Left ventricle myocardium superior (tissue), 1 donor: ENCODE results near the gene CMTM7. TPM values are rescaled to one million over a fixed set of nuclear protein-coding genes. Genes with fewer than 3 reads are reported as not detected.
A peak's percentile ranks its signal among the peaks of the same experiment; 100 is the strongest.
"Not testable (repeated sequence)": the region's sequence is repeated elsewhere in the genome, so short reads cannot be mapped to it uniquely, and the experiment has no call there.

ENCODE experiments used
- ATAC-seq: fragments of 200-7000 bp; cut with Tn5 transposase; one replicate; pipeline ENCODE4 v1.9.1; 2020; ENCODE audit warnings: mild to moderate bottlenecking, moderate library complexity
- DNase-seq: peaks from one replicate; pipeline ENCODE4 v3.0.0-alpha.2; 2020
- intact Hi-C: fragments of 100-400 bp; cut with micrococcal nuclease; formaldehyde crosslinking; loops from one replicate; pipeline ENCODE4 v1.11.0; 2022
- total RNA-seq: library from RNA; stranded (reverse); fragmentation: NEBNext Ultra II Directional; extraction: Animal tissue kit (Norgen Biotek cat#: 25700); gene quantifications from one replicate; pipeline ENCODE4 v1.2.1, GENCODE V29; 2021
- donor health status: DM: no; HTN: yes; CAD: no; lungs with severe emphysema.

CMTM7 gene
- total RNA-seq, 1 donor from 2014 or later, result 4.4 TPM

DNA sequence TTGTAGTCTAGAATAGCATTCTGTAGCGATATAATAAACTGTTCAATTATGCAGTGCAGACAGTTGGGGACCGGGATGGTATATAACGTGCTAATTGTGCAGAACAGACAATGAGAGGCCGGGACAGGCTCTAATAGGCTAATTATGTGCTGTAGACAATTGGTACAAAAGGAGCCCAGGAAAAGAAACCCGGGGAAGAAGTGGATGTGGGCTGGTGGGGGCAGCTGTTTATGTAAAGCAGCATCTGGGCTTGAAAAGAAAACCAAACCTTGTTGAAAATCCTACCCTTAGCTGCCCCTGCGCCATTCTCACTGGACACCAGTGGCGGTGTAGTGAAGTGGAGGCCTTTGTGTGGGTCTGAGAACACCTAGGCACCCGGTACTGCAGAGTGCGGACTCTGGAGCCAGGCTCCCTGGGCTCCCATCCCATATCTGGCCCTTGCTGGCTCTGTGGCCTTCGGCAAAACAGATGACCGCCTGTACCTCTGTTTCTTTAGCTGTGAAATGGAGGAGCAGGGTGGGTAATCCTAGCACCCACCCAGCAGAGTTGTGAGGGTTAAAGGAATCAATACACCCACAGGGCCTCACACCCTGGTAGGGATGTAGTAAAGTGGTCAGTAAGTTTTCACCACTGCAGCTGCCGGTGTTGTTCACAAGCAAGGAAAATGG is 59.5 kb downstream of the CMTM7 start:
- intact Hi-C loops, result no loop called here
- no peak for DNase-seq
- ATAC-seq, result no peak

GRCh38 chr3:32452009-32452408 is 60.4 kb downstream of the CMTM7 start:
- intact Hi-C loops, result no loop called here
- DNase-seq (no peak), ATAC-seq (no peak)

- ATAC-seq, result no peak
- intact Hi-C loops, result no loop called here
- DNase-seq, result no peak
Observed at GRCh38 chr3:32453346-32453745, 61.7 kb downstream of the CMTM7 start.

GRCh38 chr3:32454111-32454510 is 62.5 kb downstream of the CMTM7 start:
- DNase-seq (no peak), ATAC-seq (no peak)
- intact Hi-C loops, result no loop called here

DNA sequence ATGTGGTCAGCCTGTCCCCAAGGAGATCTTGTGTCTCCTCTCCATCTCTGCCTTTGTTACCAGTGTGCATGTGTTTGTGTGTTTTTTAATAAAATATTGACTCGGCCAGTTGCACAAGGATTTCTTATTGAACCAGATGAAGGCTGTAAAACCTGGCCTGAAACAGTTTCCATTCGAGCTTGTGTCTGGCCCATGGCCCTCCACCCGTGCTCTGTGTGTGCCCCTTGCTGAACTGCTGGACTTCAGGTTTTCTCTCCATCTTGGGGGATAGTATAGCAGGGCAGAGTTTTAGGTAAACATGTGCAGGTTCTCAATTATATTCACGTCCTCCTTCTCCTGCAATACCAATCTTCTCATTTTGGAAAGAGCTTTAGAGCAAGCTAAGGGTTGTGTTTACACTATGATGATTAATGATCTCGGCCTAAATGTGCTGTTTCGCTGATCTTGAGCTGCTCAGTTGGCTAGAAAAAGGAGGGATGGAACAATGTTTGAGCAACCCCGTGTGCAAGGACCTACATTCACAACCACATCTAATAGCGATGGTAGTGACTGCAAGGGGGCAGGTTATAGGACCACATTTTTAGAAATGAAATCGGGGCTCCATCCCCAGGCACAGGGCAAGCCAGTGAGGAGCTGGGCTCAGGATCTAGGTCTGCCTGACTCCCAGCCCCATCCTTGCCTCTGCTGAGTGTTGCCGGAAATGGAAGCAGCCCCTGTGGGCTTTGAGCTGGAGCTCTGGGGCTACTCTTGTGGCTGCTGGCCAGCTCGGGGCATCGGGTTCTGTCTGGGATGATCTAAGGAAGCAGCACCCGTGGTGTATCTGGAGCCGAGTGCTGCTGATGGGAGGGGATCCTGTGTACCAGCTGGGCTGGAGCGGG is 63.3 kb downstream of the CMTM7 start:
- intact Hi-C loops, result no loop called here
- ATAC-seq, result no peak
- DNase-seq, result no peak

- no peak for DNase-seq
- ATAC-seq, result no peak
- intact Hi-C loops, result no loop called here
Observed at GRCh38 chr3:32455609-32456428, 64.2 kb downstream of the CMTM7 start.

DNA sequence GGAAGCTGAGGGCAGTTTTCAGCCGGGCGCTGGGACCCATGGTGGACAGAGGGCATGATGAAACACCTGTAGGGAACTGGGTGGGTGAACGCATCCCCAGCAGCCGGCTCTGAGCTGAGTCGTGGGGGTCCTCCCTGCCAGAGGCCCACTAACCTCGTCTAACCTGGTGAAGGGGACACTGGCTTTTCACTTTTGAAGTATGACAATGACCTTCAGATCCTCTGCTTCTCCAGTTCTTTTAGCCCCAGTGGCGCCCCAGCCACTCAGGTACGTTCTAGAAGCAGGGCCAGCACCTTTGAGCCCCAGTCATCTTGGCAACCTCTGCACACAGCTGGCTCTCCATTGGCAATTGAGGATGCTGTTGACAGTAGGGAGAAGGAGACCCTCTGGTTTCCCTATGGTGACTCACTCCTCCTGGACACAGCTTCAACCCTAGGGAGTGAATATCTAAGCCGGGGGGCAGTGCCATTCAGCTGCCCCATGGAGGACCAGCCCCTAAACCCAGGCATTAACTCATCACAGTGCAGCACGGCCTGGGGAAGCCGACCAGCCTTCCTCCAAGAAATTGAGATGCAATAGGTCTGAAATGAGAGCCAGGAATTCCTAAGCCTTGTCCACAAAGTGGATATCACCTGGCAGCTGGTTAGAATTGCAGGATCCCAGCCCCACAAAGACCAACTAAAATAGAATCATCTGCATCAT is 64.9 kb downstream of the CMTM7 start:
- intact Hi-C loops, result no loop called here
- no peak for ATAC-seq

DNA sequence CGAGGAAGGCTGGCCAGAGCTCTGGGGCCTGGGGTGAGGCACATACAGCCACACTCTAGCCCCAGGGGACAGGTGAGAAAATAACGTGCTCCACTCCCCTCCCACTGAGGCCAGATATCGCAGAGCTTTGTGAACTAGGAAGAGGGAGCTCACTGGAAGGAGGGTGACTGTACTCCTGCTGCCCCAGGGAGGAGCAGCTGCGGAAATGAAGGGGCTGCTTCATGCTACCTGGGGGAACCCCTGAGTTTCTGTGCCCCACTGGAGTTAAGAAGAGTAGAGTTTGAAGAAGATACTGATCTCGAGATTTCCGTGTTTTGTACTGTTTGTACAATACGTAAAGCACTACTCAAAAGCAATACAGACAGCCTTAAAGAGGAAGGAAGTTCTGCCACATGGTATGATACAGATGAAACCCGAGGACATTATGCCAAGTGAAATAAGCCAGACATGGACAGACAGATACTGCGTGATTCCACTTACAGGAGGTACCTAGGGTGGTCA is 66.4 kb downstream of the CMTM7 start:
- DNase-seq (no peak), ATAC-seq (peak; percentile 55)
- intact Hi-C loops, result no loop called here

More for the DNA sequence above, 64.9 kb downstream of the CMTM7 start:
- no peak for DNase-seq

DNA sequence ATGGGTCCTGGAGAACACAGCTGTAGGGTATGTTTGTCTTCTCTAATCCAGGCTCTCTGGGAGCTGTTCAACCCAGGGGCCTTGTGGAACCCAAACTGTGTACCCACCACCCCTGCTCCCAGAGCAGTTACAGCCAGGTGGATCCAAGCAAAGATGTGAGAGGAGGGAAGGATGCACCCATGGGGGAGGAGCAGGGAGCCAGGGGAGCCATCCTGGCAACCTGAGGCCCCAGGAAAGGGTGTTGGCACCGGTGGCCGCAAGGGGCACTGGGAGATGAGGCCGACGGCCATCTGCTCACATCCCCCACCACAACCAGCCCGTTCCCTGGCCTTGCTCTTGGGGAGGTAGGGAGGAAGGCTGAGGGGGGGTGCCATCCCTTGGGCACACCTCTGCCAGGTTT is 67.8 kb downstream of the CMTM7 start:
- ATAC-seq (no peak), DNase-seq (no peak)
- intact Hi-C loops, result no loop called here

DNA sequence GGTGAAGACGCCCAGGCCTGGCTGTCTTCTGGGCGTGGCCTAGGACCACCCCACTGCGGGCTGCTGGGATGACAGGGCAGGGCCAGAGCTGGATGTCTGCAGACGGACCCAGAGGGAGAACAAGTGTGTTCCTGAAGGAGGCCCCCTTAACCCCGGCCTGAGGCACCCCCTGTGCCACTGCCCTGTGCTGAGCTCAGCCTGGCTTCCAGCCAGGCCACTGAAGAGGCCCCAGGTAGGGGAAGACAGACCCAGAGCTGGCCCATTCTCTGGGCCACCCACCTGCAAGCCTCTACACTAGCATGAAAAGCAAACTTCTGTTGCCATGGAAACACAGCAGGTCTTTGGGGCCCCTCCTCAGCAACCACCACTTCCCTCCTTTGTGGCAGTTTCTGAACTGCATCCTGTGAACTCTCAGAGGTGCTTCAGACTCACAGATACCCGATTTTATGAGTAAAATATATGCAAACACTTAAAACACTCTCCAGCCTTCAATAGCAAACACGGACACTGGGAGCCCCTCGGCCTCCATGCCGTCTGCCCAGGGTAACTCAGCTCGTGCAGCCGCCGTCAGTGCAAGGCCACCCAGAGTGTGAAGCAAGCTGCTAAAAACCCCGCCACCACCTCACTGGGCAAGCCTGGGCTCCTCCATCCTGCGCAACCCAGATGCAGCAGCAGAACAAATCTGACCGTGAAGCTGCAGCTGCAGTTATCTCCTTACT is 68.5 kb downstream of the CMTM7 start:
- DNase-seq (no peak), ATAC-seq (no peak)
- intact Hi-C loops, result loop anchor here (10.0 kb wide), 1 partner anchor 85 kb away; no protein-coding TSS in a partner anchor

DNA sequence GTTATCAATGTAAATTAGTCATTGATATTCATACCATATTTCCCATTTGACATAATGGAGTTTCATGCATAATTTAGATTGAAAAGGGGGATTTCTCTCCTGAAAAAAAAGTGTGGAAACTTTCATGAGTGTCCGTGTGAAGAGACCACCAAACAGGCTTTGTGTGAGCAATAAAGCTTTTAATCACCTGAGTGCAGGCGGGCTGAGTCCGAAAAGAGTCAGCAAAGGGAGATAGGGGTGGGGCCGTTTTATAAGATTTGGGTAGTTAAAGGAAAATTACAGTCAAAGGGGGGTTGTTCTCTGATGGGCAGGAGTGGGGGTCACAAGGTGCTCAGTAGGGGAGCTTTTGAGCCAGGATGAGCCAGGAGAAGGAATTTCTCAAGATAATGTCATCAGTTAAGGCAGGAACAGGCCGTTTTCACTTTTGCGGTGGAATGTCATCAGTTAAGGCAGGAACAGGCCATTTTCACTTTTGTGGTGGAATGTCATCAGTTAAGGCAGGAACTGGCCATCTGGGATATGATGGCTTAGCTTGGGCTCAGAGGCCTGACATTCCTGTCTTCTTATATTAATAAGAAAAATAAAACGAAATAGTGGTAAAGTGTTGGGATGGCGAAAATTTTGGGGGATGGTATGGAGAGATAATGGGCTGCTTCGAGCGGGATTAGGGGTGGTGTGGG is 69.3 kb downstream of the CMTM7 start:
- not testable (repeated sequence) for ATAC-seq, DNase-seq
- intact Hi-C loops, result loop anchor here (10.0 kb wide), 1 partner anchor 86 kb away; no protein-coding TSS in a partner anchor

GRCh38 chr3:32462191-32462986 is 70.7 kb downstream of the CMTM7 start:
- not testable (repeated sequence) for DNase-seq, ATAC-seq
- intact Hi-C loops, result loop anchor here (10.0 kb wide), 1 partner anchor 88 kb away; no protein-coding TSS in a partner anchor

DNA sequence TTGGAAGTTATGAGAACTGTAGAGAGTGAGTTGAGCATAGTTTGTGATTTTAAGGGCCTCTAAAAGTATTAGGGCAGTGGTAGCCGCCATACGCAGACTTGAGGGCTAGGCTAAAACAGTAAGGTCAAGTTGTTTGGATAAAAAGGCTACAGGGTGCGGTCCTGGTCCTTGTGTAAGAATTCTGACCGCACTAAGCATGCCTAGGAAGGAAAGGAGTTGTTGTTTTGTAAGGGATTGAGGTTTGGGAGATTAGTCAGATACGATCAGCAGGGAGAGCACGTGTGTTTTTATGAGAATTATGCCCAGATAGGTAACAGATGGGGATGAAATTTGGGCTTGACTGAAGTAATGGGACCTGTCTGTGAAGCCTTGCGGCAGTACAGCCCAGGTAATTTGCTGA is 71.8 kb downstream of the CMTM7 start:
- DNase-seq, ATAC-seq: not testable (repeated sequence)
- intact Hi-C loops, result loop anchor here (10.0 kb wide), 1 partner anchor 89 kb away; no protein-coding TSS in a partner anchor

DNA sequence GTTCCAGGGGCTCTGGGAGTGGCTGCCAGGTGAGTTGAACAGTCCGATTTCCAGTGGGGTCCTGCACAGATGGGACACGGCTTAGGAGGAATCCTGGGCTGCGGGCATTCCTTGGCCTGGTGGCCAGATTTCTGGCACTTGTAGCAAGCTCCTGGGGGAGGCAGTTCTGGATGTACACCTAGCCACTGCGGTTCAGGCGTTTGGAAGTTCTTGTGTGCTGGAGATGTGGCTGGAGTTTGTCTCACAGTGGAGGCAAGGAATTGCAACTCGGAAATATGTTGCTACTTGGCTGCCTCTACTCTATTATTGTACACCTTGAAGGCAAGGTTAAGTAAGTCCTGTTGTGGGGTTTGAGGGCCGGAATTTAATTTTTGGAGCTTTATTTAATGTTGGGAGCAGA is 73.1 kb downstream of the CMTM7 start:
- not testable (repeated sequence) for ATAC-seq, DNase-seq
- intact Hi-C loops, result loop anchor here (10.0 kb wide), 1 partner anchor 90 kb away; no protein-coding TSS in a partner anchor

GRCh38 chr3:32466808-32467207 is 75.2 kb downstream of the CMTM7 start:
- intact Hi-C loops, result loop anchor here (10.0 kb wide), 1 partner anchor 92 kb away; no protein-coding TSS in a partner anchor
- not testable (repeated sequence) for ATAC-seq

GRCh38 chr3:32467333-32468070 is 75.8 kb downstream of the CMTM7 start:
- DNase-seq (peak; percentile 84), ATAC-seq (peak; percentile 94)
- intact Hi-C loops, result loop anchor here (10.0 kb wide), 1 partner anchor 93 kb away; no protein-coding TSS in a partner anchor

More at GRCh38 chr3:32466808-32467207, 75.2 kb downstream of the CMTM7 start:
- not testable (repeated sequence) for DNase-seq
